ELR (cell line): ENCODE measurements around the gene VPS8.
"Not testable (repeated sequence)": the region's sequence is repeated elsewhere in the genome, so short reads cannot be mapped to it uniquely, and the experiment has no call there.

Source experiments
- DNase-seq: peaks from one replicate; pipeline ENCODE4 v3.0.0-alpha.2; 2015; ENCODE audit warnings: low read depth

The VPS8 gene

GRCh38 chr3:184864000-184864399, 52.0 kb downstream of the VPS8 start:
- DNase-seq: no peak

DNA sequence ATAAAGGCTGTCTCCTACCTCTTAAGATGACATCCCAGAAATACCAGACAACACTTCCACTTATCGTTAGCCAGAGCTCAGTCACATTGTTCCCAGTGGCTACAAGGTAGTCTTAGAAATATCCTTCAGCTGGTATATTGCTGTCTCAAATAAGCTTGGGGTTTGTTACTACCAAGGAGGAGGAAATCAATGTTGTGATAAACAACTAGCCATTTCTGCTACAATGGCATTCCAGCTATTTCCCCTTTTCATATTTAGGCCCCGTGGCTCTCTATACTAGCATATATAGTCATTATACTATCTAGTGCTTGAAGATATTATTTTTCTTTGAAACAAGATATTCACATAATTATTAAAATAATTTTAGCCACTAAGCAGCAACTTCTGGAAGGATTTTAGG, 56.5 kb downstream of the VPS8 start:
- DNase-seq: no peak

DNA sequence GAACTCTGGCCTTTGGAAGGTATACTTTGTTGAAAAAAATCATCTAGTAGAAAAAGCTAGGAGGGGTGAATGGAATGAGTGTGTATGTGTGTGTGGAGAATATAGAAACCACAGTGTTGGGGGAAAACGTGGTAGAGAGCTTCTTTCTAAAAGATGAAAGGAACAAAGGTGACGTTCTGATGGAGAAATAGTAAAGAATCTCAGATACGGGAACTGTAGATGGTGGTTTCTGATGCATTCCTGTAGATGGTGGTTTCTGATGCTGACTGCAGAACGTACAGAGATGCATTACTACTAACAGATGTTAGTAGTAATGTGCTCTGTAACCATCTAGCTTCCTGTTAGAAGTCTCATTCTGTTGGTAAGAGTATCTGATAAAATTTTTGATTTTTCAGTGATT, 60.2 kb downstream of the VPS8 start:
- no peak for DNase-seq

DNA sequence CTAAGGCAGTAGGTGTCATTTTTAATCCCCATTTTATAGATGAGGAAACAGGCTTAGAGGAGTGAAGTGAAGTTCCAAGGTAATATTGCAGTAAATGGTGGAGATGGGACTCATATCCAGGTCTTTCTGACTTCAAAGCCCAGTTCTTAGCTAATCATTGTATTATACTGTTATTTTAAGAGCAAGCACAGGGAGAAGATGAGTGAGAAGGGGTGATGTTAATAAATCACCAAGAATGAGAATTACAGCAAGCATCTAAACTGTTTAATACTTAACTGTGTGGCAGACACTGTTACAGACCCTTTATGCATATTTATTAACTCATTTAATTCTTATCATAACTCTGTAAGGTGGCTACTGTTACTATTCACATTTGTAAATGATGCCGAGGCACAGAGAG, 61.2 kb downstream of the VPS8 start:
- DNase-seq: no peak

DNA sequence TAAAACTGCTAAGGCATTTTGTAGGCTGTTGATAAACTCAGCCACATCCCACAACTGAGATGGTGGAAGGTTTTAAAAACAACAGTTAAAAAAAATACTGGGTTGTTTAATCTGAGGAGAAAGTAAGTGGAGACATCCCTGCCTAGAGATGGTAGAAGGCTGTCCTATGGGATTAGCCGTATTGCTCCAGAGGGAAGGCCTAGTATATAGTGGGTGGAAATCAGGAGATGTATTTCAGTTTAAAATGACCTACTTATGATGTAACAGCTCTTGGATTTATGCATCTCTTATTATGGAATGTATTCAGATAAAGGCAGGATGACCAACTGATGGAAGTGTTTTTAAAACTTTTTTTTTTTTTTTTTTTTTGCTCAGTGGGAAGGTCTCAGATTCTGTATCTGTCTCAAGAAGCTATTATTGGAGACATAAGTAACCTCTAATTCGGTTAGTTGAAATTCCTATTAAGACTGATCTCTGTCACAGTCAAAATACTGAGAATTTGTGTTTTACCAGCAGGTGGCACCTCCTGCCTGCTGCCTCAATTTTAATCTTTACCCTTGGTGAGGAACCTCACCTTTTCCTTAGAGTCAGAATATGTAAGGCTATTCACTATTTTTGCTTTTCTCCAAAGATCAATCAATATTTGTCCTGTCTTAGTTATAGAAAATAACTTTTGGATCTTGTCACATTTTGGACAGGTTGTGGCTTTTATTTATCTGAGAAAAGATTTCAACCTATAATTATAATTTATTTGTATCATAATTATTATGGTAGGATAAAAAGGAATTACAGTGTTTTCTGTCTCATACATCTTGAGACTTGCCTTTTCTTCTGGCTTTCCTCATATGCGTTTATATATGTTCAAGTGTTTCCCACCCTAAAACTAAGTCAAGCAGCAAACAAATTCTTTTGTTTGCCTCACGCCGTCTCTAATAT, 63.0 kb downstream of the VPS8 start:
- DNase-seq: peak; percentile 55

DNA sequence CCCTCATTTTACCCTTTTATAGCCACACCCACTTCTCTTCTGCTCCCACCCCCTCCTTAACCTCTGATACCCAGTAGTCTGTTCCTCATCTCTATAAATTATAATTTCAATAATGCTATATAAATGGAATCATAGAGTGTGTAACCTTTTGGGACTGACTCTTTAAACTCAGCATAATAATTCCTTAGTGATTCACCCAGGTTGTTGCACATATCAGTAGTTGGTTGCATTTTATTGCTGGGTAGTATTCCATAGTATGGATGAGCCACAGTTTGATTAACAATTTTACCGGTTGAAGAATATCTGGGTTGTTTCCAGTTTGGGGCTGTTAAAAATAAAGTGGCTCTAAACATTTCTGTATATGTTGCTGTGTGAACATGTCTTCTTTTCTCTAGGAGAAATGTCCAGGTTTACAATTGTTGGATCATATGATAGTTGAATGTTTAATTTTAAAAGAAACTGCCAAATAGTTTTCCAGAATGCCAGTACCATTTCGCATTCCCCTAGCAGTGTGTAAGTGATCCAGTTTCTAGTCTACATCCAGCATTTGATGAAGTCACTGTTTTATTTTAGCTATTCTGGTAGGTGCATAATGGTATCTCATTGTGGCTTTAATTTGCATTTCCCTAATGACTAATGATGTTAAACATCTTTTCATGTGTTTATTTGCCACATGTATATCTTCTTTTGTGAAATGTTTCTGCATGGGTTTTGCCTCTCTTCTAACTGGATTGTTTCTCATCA, 68.5 kb downstream of the VPS8 start:
- DNase-seq: no peak

- no peak for DNase-seq
These were observed 72.5 kb downstream of the VPS8 start for GRCh38 chr3:184884359-184885017.

GRCh38 chr3:184885112-184885511, 73.1 kb downstream of the VPS8 start:
- DNase-seq: no peak

DNA sequence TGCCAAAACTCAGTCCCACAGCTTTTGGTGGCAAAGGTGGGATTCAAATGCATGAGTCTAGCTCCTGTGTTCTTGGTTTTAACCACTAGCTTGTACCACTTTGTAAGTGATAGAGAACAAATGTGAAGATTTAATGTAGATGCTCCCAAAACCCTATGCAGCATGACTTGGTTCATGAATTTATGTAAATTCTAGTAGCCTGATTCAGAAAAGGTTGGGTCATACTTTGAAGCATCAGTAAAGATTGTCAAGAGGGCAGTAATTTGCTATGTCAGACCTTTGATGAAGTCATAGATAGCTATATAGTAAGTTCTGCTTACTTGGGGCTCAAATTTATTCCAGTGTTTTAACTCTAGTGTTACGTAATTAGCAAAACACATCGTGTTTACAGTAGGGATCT, 75.6 kb downstream of the VPS8 start:
- DNase-seq: no peak

DNA sequence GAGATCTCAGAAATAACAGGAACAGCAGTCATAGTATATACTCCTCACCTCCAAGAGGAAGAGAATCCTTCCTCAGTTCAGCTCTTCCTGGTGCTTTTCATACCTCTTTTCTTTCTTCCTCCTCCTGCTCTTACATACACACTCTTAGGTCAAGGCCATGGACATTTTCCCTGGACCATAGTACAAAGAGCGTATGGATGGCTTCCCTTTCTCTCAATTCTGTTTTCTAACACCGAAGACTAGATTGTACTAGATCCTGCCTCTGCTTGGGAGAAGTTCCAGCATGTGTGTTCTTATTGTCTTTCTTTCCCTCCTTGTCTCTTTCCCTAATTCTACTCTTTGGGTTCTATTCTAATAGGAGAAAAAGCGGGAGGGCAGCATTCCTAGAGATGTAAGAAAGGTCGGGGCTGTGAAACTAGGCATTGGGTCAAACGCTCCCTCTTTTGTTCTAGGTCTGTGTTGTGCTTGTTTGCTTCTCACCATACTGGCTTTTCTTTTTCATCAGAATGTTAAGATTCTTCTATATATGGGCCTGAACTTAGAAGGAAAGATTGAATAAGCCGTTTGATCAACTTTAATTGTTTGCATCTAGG, 77.4 kb downstream of the VPS8 start:
- DNase-seq: no peak

DNA sequence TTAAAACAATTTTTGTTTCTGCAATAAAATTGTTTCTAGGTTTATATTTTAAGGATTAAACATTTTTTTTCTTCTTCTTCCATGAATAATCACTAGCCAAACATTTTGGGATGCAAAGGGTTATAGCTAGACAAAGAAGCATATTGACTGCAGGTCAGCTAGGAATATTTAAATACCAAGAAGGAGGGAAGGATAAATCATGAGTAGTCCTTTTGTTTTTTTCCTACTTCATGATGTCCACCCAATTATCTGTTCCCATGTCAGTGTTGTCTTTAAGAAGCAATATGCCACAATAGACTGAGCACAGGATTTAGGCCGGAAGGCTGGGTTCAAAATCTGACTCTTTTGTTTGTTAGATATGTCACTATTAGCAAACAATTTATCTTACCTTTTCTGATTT, 82.1 kb downstream of the VPS8 start:
- DNase-seq: no peak

- DNase-seq: no peak
These were observed 83.4 kb downstream of the VPS8 start for GRCh38 chr3:184895350-184895749.

GRCh38 chr3:184896336-184896735, 84.4 kb downstream of the VPS8 start:
- DNase-seq: no peak

- DNase-seq: no peak
These were observed 88.1 kb downstream of the VPS8 start for GRCh38 chr3:184899953-184900595.

DNA sequence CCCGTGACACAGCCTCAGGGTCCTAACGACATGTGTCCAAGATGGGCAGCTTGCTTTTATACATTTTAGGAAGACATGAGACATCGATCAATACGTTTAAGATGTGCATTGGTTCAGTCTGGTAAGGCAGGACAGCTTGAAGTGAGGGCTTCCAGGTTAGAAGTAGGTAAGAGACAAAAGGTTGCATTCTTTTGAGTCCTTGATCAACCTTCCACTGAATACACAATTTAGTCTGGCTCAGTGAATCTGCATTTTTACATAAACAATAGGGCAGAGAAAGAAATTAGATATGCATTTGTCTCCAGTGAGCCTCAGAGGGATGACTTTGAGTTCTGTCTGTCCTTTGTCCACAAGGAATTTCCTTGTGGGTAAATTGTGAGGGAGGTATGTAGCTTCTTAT, 95.1 kb downstream of the VPS8 start:
- not testable (repeated sequence) for DNase-seq

DNA sequence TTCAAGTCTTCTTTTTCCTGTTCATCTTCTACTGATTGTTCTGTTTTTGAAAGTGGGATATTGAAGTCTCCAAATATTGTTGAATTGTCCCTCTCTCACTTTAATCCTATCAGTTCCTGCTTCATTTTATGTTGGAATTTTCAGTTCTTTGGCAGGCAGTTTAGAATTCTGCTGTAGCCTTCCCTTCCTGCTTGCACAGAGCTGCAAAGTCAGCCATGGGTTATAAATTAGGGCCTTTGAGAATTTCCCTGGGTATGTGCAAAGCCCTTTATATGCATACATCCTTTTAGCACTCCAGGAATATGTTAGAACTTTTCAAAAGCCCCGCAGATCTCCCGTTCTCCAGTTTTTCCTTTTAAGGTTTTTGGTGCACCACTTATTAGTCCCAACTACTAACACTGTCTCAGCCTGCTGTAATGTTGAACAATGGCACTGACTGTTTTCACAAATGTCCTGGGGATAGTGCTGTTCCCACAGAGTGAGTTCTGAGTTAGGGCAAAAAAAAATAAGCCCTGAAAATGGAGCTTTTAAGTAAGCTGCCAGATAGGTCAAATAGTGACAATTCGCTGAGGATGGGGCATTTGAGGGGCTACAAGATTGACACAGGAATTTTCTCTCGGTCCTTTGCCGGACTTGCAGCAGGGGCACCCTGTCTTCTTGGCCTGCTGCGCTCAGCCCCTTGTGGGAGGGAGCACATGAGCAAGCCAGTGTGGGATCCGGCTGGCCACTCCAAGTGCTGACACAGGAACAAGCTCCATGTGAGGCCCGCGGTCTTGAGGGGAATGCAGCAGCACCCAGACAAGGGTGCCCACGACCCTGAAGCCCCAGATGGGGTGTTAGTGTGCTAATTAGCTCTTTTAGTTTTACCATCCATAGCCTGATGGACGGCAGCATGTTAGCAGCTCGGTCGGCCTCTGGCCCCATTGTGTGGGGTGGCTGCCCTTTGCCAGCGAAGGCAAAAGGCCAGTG, 96.0 kb downstream of the VPS8 start:
- DNase-seq: no peak

- DNase-seq: no peak
These were observed 96.9 kb downstream of the VPS8 start for GRCh38 chr3:184908859-184909258.

DNA sequence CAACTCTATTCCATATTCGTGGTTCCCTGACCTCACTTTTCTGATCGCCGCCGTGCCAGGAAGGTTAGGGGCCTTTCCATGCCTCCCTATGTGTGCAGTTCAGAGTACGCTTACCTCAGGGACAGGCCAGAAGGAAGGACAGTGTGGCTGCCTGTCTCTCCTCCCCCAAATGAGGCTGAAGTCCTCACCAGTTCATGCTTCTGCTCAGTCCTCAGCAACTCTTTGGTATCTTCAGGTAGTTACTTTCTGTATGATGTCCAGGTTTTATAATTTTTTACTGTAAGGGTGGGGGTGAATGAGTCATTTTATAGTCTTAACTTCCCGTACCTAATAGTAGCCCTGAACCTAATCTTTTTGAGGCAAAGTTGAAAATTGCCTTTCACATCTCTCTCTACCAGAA, 98.7 kb downstream of the VPS8 start:
- DNase-seq: no peak

- DNase-seq: no peak
These were observed 99.6 kb downstream of the VPS8 start for GRCh38 chr3:184911570-184911969.

- DNase-seq: no peak
These were observed 100.2 kb downstream of the VPS8 start for GRCh38 chr3:184912163-184912562.

GRCh38 chr3:184914628-184915027, 102.7 kb downstream of the VPS8 start:
- peak; percentile 26 for DNase-seq
